ENCODE measurements around the gene C9orf50.

DNA sequence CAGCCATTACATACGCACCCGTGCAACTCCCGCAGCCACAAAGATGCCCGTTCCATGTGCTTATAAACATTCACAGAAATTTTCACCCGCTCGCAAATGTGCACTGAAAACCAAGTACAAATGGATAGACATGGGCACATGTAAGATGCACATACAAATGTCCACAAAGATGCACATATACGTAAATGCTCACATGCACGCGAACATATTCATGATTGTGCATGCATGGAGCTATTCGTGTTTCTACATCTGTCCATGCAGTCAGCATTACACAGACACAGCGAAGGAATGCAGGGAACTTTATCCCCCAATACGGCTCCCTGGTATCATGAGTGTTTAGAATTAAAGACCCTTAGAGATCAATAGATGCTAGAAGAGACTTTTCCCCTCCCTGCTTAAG is 58.4 kb downstream of the C9orf50 start:
- TF ChIP-seq POLR2AphosphoS2 (conservative IDR thresholded peaks at IDR 0.05; ENCODE audit: low read length) (no peak), RAD21 (conservative IDR thresholded peaks at IDR 0.05 in 1 of 2, IDR thresholded peaks at IDR 0.05 in 1 of 2) (no peak)
- TF ChIP-seq, protein P1, sequence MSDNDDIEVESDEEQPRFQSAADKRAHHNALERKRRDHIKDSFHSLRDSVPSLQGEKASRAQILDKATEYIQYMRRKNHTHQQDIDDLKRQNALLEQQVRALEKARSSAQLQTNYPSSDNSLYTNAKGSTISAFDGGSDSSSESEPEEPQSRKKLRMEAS (IDR thresholded peaks at IDR 0.05): no peak
- TF ChIP-seq, protein P2, sequence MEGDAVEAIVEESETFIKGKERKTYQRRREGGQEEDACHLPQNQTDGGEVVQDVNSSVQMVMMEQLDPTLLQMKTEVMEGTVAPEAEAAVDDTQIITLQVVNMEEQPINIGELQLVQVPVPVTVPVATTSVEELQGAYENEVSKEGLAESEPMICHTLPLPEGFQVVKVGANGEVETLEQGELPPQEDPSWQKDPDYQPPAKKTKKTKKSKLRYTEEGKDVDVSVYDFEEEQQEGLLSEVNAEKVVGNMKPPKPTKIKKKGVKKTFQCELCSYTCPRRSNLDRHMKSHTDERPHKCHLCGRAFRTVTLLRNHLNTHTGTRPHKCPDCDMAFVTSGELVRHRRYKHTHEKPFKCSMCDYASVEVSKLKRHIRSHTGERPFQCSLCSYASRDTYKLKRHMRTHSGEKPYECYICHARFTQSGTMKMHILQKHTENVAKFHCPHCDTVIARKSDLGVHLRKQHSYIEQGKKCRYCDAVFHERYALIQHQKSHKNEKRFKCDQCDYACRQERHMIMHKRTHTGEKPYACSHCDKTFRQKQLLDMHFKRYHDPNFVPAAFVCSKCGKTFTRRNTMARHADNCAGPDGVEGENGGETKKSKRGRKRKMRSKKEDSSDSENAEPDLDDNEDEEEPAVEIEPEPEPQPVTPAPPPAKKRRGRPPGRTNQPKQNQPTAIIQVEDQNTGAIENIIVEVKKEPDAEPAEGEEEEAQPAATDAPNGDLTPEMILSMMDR (IDR thresholded peaks at IDR 0.05): no peak

Measured in A549 (cell line).